K562 (cell line): ENCODE results near the gene REEP3. TPM values are rescaled to one million over a fixed set of nuclear protein-coding genes. Genes with fewer than 3 reads are reported as not detected.
A peak's percentile ranks its signal among the peaks of the same experiment; 100 is the strongest.

Experiments used
- ATAC-seq: fragments of 200-7000 bp; cut with Tn5 transposase; 3 replicates; pipeline ENCODE4 v1.9.1; 2020; ENCODE audit warnings: moderate library complexity
- BruUV-seq: library from RNA; stranded (reverse); fragments of 400-500 nt; replicated peaks from 2 replicates; lab custom pipeline; 2021; lab: Mats Ljungman, UMichigan
- CTCF ChIA-PET: fragments of 300-600 bp; formaldehyde crosslinking; extraction: SDS; loops from one replicate; lab custom pipeline; 2021; ENCODE audit warnings: low intra/inter-chr PET ratio; lab: Yijun Ruan, JAX
- POLR2A ChIA-PET: fragments of 300-600, 350-650 bp; sonication (Branson Sonifier 250); formaldehyde crosslinking; extraction: SDS; loops from one replicate; lab custom pipeline; 2021; ENCODE audit warnings: antibody characterized with exemption, inconsistent platforms; lab: Yijun Ruan, JAX
- DNase-seq, 4 experiments: peaks; one replicate each; pipeline versions ENCODE4 v3.0.0 to v3.0.0-alpha.2; 2011 to 2018; ENCODE audit warnings: low spot score in 3 of 4, mixed read lengths in 3 of 4; ENCODE audit errors: extremely low read depth in 1 of 4
- FAIRE-seq: peaks from 2 replicates; lab custom pipeline; 2011; peaks lifted over from hg19 to GRCh38; lab: Jason Lieb, UNC
- H2AFZ ChIP-seq: 2 replicates; pipeline ENCODE4 v1.6.0; 2011; ENCODE audit warnings: low read depth, low read length, control low read depth, inconsistent platforms
- H3K27ac ChIP-seq: fragments of 200-600 bp; 3 replicates; pipeline ENCODE4 v1.8.0; 2011; ENCODE audit warnings: low read depth, mild to moderate bottlenecking, control low read depth, inconsistent platforms, low read length, moderate library complexity, mixed read lengths; ENCODE audit errors: extremely low read depth
- H3K27me3 ChIP-seq, 2 experiments: fragments of 300-600 bp in 1 of 2; 2 replicates in 1 of 2; 3 replicates in 1 of 2; pipeline versions ENCODE4 v1.6.0 to v1.8.0; 2011; ENCODE audit warnings: inconsistent platforms in 2 of 2, low read length in 2 of 2, mild to moderate bottlenecking in 1 of 2, mixed read lengths in 1 of 2, moderate library complexity in 1 of 2; ENCODE audit not compliant: control insufficient read depth in 2 of 2, insufficient read depth in 2 of 2
- H3K36me3 ChIP-seq: fragments of 300-600 bp; 3 replicates; pipeline ENCODE4 v1.8.0; 2011; ENCODE audit warnings: mild to moderate bottlenecking, low read length, inconsistent platforms; ENCODE audit not compliant: control insufficient read depth, insufficient read depth
- H3K4me1 ChIP-seq, 2 experiments: fragments of 200-600 bp in 1 of 2; replicated peaks in 1 of 2; 2 replicates in 1 of 2; 3 replicates in 1 of 2; pipeline versions ENCODE4 v1.5.1 to v1.8.0; 2011; ENCODE audit warnings: inconsistent platforms in 2 of 2, low read length in 2 of 2, mild to moderate bottlenecking in 1 of 2, mixed read lengths in 1 of 2, moderate library complexity in 1 of 2; ENCODE audit not compliant: control insufficient read depth in 2 of 2, insufficient read depth in 2 of 2
- H3K4me2 ChIP-seq: 2 replicates; pipeline ENCODE4 v1.6.1; 2011; ENCODE audit warnings: low read length, control low read depth, inconsistent platforms, mixed read lengths; ENCODE audit not compliant: insufficient read depth
- H3K4me3 ChIP-seq: fragments of 200-600 bp; sonication (generic), shearing (Covaris generic); 2 replicates; pipeline ENCODE4 v1.5.1; 2016; ENCODE audit warnings: control low read depth, inconsistent platforms
- H3K79me2 ChIP-seq: fragments of 200-600 bp; 3 replicates; pipeline ENCODE4 v1.8.0; 2011; ENCODE audit warnings: low read length, inconsistent platforms; ENCODE audit not compliant: control insufficient read depth, insufficient read depth
- H3K9ac ChIP-seq, 2 experiments: 2 replicates each; pipeline versions ENCODE4 v1.6.0 to v1.6.1; 2011; ENCODE audit warnings: low read depth in 2 of 2, low read length in 2 of 2, control low read depth in 1 of 2, inconsistent platforms in 1 of 2, mild to moderate bottlenecking in 1 of 2, mixed read lengths in 1 of 2; ENCODE audit not compliant: insufficient read depth in 1 of 2
- H3K9me1 ChIP-seq: one replicate; pipeline ENCODE4 v1.6.0; 2011; ENCODE audit warnings: inconsistent platforms, mild to moderate bottlenecking, low read length, moderate library complexity; ENCODE audit not compliant: control insufficient read depth, insufficient read depth
- H3K9me3 ChIP-seq: replicated peaks from 2 replicates; pipeline ENCODE4 v1.5.1; 2011; ENCODE audit warnings: low read depth, low read length, inconsistent platforms; ENCODE audit not compliant: control insufficient read depth, insufficient read depth
- H4K20me1 ChIP-seq: replicated peaks from 2 replicates; pipeline ENCODE4 v1.6.1; 2011; ENCODE audit warnings: low read length, inconsistent platforms, mixed read lengths; ENCODE audit not compliant: control insufficient read depth, insufficient read depth
- CHD2 ChIP-seq: IDR thresholded peaks from 2 replicates; pipeline ENCODE4 v1.6.1; 2011; ENCODE audit warnings: low read depth, low read length
- ESRRB ChIP-seq: fragments of 250-450 bp; sonication (Bioruptor Pico); IDR thresholded peaks from 2 replicates; pipeline ENCODE4 v1.5.0; 2020; ENCODE audit warnings: mild to moderate bottlenecking, moderate library complexity, borderline replicate concordance
- FOS ChIP-seq: IDR thresholded peaks from 3 replicates; pipeline ENCODE4 v1.6.1; 2011; ENCODE audit not compliant: insufficient read length; ENCODE audit errors: extremely low read depth
- FOXK2 ChIP-seq, 2 experiments: fragments of 450-650 bp; IDR thresholded peaks in 1 of 2; conservative IDR thresholded peaks in 1 of 2; 2 replicates each; pipeline ENCODE4 v1.6.1; 2016; ENCODE audit warnings: low read depth in 2 of 2, mild to moderate bottlenecking in 1 of 2
- OTX1 ChIP-seq: fragments of 450-650 bp; formaldehyde crosslinking; IDR thresholded peaks from 2 replicates; pipeline ENCODE4 v1.4.0; 2022; ENCODE audit warnings: mild to moderate bottlenecking
- RBM25 ChIP-seq: fragments of 200-400 bp; formaldehyde crosslinking; IDR thresholded peaks from 2 replicates; pipeline ENCODE4 v1.6.1; 2018; ENCODE audit warnings: low read length, low read depth, moderate library complexity; ENCODE audit not compliant: severe bottlenecking
- SMARCA4 ChIP-seq: fragments of 450-650 bp; IDR thresholded peaks from 2 replicates; pipeline ENCODE4 v1.6.1; 2016
- TAF15 ChIP-seq: fragments of 200-400 bp; formaldehyde crosslinking; IDR thresholded peaks from 2 replicates; pipeline ENCODE4 v1.6.1; 2017; ENCODE audit warnings: mild to moderate bottlenecking, low read depth, low read length, moderate library complexity
- USF2 ChIP-seq: sonication (generic); formaldehyde crosslinking; IDR thresholded peaks from 2 replicates; pipeline ENCODE4 v1.5.0; 2020; ENCODE audit warnings: missing genetic modification reagents
- XRCC5 ChIP-seq: fragments of 200-400 bp; formaldehyde crosslinking; IDR thresholded peaks from 2 replicates; pipeline ENCODE4 v1.6.1; 2017; ENCODE audit warnings: low read depth, mild to moderate bottlenecking, low read length
- ZNF133 ChIP-seq: fragments of 250-450 bp; sonication (Bioruptor Pico); IDR thresholded peaks from 2 replicates; pipeline ENCODE4 v1.4.0; 2020; ENCODE audit warnings: mild to moderate bottlenecking
- ZNF165 ChIP-seq: fragments of 250-450 bp; sonication (Bioruptor Pico); IDR thresholded peaks from 2 replicates; pipeline ENCODE4 v1.4.0; 2020; ENCODE audit warnings: borderline replicate concordance
- WGBS: fragments of 100-300 bp; shearing (Covaris generic); methylation state at CpG from one replicate; pipeline ENCODE4 v1.1.6; 2016; ENCODE audit warnings: low coverage, mixed read lengths; ENCODE audit not compliant: insufficient coverage; ENCODE audit errors: missing lambda C conversion rate; 5-methylcytosine and 5-hydroxymethylcytosine counted together
- in situ Hi-C: fragments of 300-500 bp; cut with MboI; formaldehyde crosslinking; loops from 4 replicates; pipeline ENCODE4 v1.15.0; 2018; ENCODE audit warnings: inconsistent platforms, mixed read lengths
- intact Hi-C: fragments of 100-400 bp; cut with micrococcal nuclease; formaldehyde crosslinking; loops from 2 replicates; pipeline ENCODE4 v1.14.2; 2022
- polyA plus RNA-seq, 8 experiments: library from polyadenylated mRNA; depleted of rRNA in 4 of 8; stranded (reverse) in 5 of 8; unstranded in 3 of 8; fragments of >200 nt; fragmentation: Nextera tagmentation in 2 of 8; fragmentation: Illumina TruSeq in 1 of 8; extraction: Ambion mirVana in 2 of 8; extraction: Trizol in 1 of 8; gene quantifications; 2 replicates each; pipeline versions ENCODE4 v1.2.1 to v1.2.3, GENCODE V29; 2011 to 2014; ENCODE audit warnings: inconsistent platforms in 1 of 8, missing spikeins in 1 of 8
- total RNA-seq, 7 experiments: library from RNA; depleted of rRNA in 6 of 7; stranded (reverse); fragments of >200 nt in 6 of 7; fragmentation: Illumina TruSeq in 2 of 7; extraction: Trizol in 2 of 7; gene quantifications; 2 replicates each; pipeline versions ENCODE4 v1.2.1 to v1.2.3, GENCODE V29; 2011 to 2021; ENCODE audit warnings: low replicate concordance in 1 of 7

The REEP3 gene
- total and polyA plus RNA-seq, 9 of the 15 experiments (the other 6 are each of a cell fraction or from before 2014, with no cell fraction given): 3.4 to 13.4 (median 9.2) TPM

- no peak for ATAC-seq
- Histone ChIP-seq H3K36me3 (no peaks in the 10 kb centered on the region), H3K4me2 (no peak overlapping the region), H3K79me2 (peaks cover 15% of the 10 kb centered on the region; the same call in 1 of the 3 replicates), H4K20me1 (no peaks in the 10 kb centered on the region), H3K4me3 (no peak overlapping the region), H3K4me1 (no peaks in the 10 kb centered on the region), H3K9ac (no peak overlapping the region), H2AFZ (no peak overlapping the region), H3K9me1 (no peaks in the 10 kb centered on the region), H3K9me3 (no peaks in the 10 kb centered on the region), H3K27me3 (no peaks in the 10 kb centered on the region), H3K27ac (no peak overlapping the region)
- FAIRE-seq: no peak
- no peak for DNase-seq
- CTCF ChIA-PET: no interaction called here
- TF ChIP-seq RBM25 (peak; percentile 60), CHD2 (no peak)
- intact Hi-C loops: no loop called here
- POLR2A ChIA-PET: no interaction called here
- in situ Hi-C loops: no loop called here
- BruUV-seq: no TSS peak
Measured at GRCh38 chr10:63536698-63537097, 15.5 kb downstream of the REEP3 start.

- no peaks in the 10 kb centered on the region for H3K9me3 ChIP-seq
- no peaks in the 10 kb centered on the region for H3K4me1 ChIP-seq
- H2AFZ ChIP-seq: no peak overlapping the region
- no peak overlapping the region for H3K4me2 ChIP-seq
- ATAC-seq: peak; percentile 70
- H3K27me3 ChIP-seq: no peaks in the 10 kb centered on the region
- 50% methylated on average over 3 of the region's 3 CpGs for WGBS
- no peak overlapping the region for H3K9ac ChIP-seq
- no peaks in the 10 kb centered on the region for H3K9me1 ChIP-seq
- BruUV-seq: no TSS peak
- TF ChIP-seq ZNF133 (CRISPR knock-in tag): no peak
- TF ChIP-seq SMARCA4: no peak
- no peak for TF ChIP-seq TAF15
- TF ChIP-seq FOXK2 (conservative IDR thresholded peaks at IDR 0.05 in 1 of 2, IDR thresholded peaks at IDR 0.05 in 1 of 2; ENCODE audit: low read depth in 2 of 2): no peak
- TF ChIP-seq OTX1 (CRISPR knock-in tag): no peak
- no peak for TF ChIP-seq FOS
- TF ChIP-seq ESRRB (CRISPR knock-in tag): no peak
- no peak for TF ChIP-seq XRCC5
- no peak for TF ChIP-seq USF2 (CRISPR knock-in tag)
- no peak for TF ChIP-seq ZNF165 (CRISPR knock-in tag)
- in situ Hi-C loops: no loop called here
- no peaks in the 10 kb centered on the region for H4K20me1 ChIP-seq
- ChIA-PET CTCF (interaction anchor here (0.6 kb wide), 1 partner anchor 78 kb away, joined by 3 read pairs; no protein-coding TSS in a partner anchor), POLR2A (interaction anchor here (0.6 to 1.3 kb wide), 4 partner anchors 9 to 71 kb away, joined by 3 to 5 read pairs (median 4); no protein-coding TSS in a partner anchor)
- no peak for FAIRE-seq
- no peak overlapping the region for H3K27ac ChIP-seq
- no peak for DNase-seq
- H3K79me2 ChIP-seq: peaks cover 13% of the 10 kb centered on the region; the same call in 1 of the 3 replicates
- no peaks in the 10 kb centered on the region for H3K36me3 ChIP-seq
- H3K4me3 ChIP-seq: no peak overlapping the region
- intact Hi-C loops: no loop called here
Measured at GRCh38 chr10:63537536-63537935, 16.3 kb downstream of the REEP3 start.
